Measurements from ENCODE around the gene WNT2B. TPM values are rescaled to one million over a fixed set of nuclear protein-coding genes. Genes with fewer than 3 reads are reported as not detected.

Gene WNT2B
- total RNA-seq, 1 experiment from 2014 or later = 1.6 TPM

GRCh38 chr1:112513112-112513870 lies 4.5 kb downstream of the WNT2B start:
- no peaks in the 10 kb centered on the region for H3K4me1 ChIP-seq (ENCODE audit: control insufficient read depth, insufficient read depth, low read length)
- no TSS peak for BruUV-seq (replicated peaks)
- CTCF ChIA-PET = interaction anchor here (0.6 kb wide), 1 partner anchor 12 kb away, joined by 3 read pairs; no protein-coding TSS in a partner anchor

DNA sequence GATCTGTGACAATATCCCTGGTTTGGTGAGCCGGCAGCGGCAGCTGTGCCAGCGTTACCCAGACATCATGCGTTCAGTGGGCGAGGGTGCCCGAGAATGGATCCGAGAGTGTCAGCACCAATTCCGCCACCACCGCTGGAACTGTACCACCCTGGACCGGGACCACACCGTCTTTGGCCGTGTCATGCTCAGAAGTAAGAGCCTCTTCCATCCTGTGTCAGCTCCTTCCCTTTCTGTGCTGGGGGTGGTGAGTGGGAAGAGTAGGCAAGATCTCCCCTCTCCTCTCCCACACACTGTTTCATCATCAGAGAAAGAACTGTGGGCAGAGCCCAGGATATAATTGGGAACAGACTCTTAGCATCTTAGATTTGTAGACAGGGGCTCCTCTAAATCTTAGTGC lies 6.1 kb downstream of the WNT2B start:
- BruUV-seq (replicated peaks) = no TSS peak
- no peaks in the 10 kb centered on the region for H3K4me1 ChIP-seq (ENCODE audit: control insufficient read depth, insufficient read depth, low read length)
- TF ChIP-seq, protein P1, sequence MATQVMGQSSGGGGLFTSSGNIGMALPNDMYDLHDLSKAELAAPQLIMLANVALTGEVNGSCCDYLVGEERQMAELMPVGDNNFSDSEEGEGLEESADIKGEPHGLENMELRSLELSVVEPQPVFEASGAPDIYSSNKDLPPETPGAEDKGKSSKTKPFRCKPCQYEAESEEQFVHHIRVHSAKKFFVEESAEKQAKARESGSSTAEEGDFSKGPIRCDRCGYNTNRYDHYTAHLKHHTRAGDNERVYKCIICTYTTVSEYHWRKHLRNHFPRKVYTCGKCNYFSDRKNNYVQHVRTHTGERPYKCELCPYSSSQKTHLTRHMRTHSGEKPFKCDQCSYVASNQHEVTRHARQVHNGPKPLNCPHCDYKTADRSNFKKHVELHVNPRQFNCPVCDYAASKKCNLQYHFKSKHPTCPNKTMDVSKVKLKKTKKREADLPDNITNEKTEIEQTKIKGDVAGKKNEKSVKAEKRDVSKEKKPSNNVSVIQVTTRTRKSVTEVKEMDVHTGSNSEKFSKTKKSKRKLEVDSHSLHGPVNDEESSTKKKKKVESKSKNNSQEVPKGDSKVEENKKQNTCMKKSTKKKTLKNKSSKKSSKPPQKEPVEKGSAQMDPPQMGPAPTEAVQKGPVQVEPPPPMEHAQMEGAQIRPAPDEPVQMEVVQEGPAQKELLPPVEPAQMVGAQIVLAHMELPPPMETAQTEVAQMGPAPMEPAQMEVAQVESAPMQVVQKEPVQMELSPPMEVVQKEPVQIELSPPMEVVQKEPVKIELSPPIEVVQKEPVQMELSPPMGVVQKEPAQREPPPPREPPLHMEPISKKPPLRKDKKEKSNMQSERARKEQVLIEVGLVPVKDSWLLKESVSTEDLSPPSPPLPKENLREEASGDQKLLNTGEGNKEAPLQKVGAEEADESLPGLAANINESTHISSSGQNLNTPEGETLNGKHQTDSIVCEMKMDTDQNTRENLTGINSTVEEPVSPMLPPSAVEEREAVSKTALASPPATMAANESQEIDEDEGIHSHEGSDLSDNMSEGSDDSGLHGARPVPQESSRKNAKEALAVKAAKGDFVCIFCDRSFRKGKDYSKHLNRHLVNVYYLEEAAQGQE (IDR thresholded peaks at IDR 0.05; ENCODE audit: insufficient read depth in 1 of 2, low read depth in 2 of 2, low read length in 1 of 2) = no peak
- TF ChIP-seq SIN3A (IDR thresholded peaks at IDR 0.05; ENCODE audit: borderline replicate concordance, insufficient read depth, low read depth, low read length) (no peak), POLR2AphosphoS5 (IDR thresholded peaks at IDR 0.05; ENCODE audit: low read depth, low read length) (no peak), TCF7L2 (IDR thresholded peaks at IDR 0.05; ENCODE audit: low read depth, low read length) (no peak)
- TF ChIP-seq, protein P2, sequence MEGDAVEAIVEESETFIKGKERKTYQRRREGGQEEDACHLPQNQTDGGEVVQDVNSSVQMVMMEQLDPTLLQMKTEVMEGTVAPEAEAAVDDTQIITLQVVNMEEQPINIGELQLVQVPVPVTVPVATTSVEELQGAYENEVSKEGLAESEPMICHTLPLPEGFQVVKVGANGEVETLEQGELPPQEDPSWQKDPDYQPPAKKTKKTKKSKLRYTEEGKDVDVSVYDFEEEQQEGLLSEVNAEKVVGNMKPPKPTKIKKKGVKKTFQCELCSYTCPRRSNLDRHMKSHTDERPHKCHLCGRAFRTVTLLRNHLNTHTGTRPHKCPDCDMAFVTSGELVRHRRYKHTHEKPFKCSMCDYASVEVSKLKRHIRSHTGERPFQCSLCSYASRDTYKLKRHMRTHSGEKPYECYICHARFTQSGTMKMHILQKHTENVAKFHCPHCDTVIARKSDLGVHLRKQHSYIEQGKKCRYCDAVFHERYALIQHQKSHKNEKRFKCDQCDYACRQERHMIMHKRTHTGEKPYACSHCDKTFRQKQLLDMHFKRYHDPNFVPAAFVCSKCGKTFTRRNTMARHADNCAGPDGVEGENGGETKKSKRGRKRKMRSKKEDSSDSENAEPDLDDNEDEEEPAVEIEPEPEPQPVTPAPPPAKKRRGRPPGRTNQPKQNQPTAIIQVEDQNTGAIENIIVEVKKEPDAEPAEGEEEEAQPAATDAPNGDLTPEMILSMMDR (IDR thresholded peaks at IDR 0.05) = no peak

More at GRCh38 chr1:112513112-112513870, 4.5 kb downstream of the WNT2B start:
- Histone ChIP-seq H3K9me3 (ENCODE audit: control insufficient read depth, insufficient read depth, low read depth, low read length) (no peaks in the 10 kb centered on the region), H3K27ac (ENCODE audit: low read length) (no peak overlapping the region), H3K4me3 (ENCODE audit: low read depth in 2 of 2, low read length in 2 of 2) (no peak overlapping the region), H3K27me3 (ENCODE audit: control insufficient read depth, insufficient read depth, low read length) (no peaks in the 10 kb centered on the region), H3K36me3 (ENCODE audit: control insufficient read depth, insufficient read depth, low read length) (no peaks in the 10 kb centered on the region)
- TF ChIP-seq, protein P1 (IDR thresholded peaks at IDR 0.05; ENCODE audit: insufficient read depth in 1 of 2, low read depth in 2 of 2, low read length in 1 of 2) = no peak
- TF ChIP-seq, protein P2 (IDR thresholded peaks at IDR 0.05) = no peak
- TF ChIP-seq POLR2AphosphoS5 (IDR thresholded peaks at IDR 0.05; ENCODE audit: low read depth, low read length) (no peak), TCF7L2 (IDR thresholded peaks at IDR 0.05; ENCODE audit: low read depth, low read length) (no peak), SIN3A (IDR thresholded peaks at IDR 0.05; ENCODE audit: borderline replicate concordance, insufficient read depth, low read depth, low read length) (no peak)
- DNase-seq (ENCODE audit: low read depth, low spot score) (no peak), ATAC-seq (no peak)
- intact Hi-C loops (cut with micrococcal nuclease; ENCODE audit: unreplicated experiment) = no loop called here
- in situ Hi-C loops (cut with HindIII; ENCODE audit: low pct_unique_long_range_greater_than_20kb, low sequenced_read_pairs) = no loop called here
- POLR2A ChIA-PET = no interaction called here

More for the DNA sequence above, 6.1 kb downstream of the WNT2B start:
- DNase-seq (ENCODE audit: low read depth, low spot score) (no peak), ATAC-seq (no peak)
- H3K9me3 ChIP-seq (ENCODE audit: control insufficient read depth, insufficient read depth, low read depth, low read length) = no peaks in the 10 kb centered on the region
- ChIA-PET POLR2A (no interaction called here), CTCF (no interaction called here)
- H3K27ac ChIP-seq (ENCODE audit: low read length) = no peak overlapping the region
- no peak overlapping the region for H3K4me3 ChIP-seq (ENCODE audit: low read depth in 2 of 2, low read length in 2 of 2)
- in situ Hi-C loops (cut with HindIII; ENCODE audit: low pct_unique_long_range_greater_than_20kb, low sequenced_read_pairs) = no loop called here
- no peaks in the 10 kb centered on the region for H3K36me3 ChIP-seq (ENCODE audit: control insufficient read depth, insufficient read depth, low read length)
- no peaks in the 10 kb centered on the region for H3K27me3 ChIP-seq (ENCODE audit: control insufficient read depth, insufficient read depth, low read length)
- intact Hi-C loops (cut with micrococcal nuclease; ENCODE audit: unreplicated experiment) = no loop called here

Measured in Panc1 (cell line).